Sigmoid colon (tissue), 7 donors: Measurements from ENCODE around the gene CD53. TPM values are rescaled to one million over a fixed set of nuclear protein-coding genes. Genes with fewer than 3 reads are reported as not detected.
A peak's percentile ranks its signal among the peaks of the same experiment; 100 is the strongest.

Experiments used
- DNase-seq: peaks from one replicate; pipeline ENCODE4 v3.0.0-alpha.2; 2019
- H3K27ac ChIP-seq, 4 donors: fragments of 200-600 bp; sonication (generic); one replicate each; pipeline ENCODE4 v1.5.1; 2016 to 2019; ENCODE audit warnings: mild to moderate bottlenecking in 1 of 4
- H3K27me3 ChIP-seq, 3 donors: fragments of 200-600 bp; sonication (generic); one replicate each; pipeline ENCODE4 v1.5.1; 2019; ENCODE audit warnings: mild to moderate bottlenecking in 1 of 3
- H3K36me3 ChIP-seq, 4 donors: fragments of 200-600 bp; sonication (generic); one replicate each; pipeline ENCODE4 v1.5.1; 2016 to 2019
- H3K4me1 ChIP-seq, 4 donors: fragments of 200-600 bp; sonication (generic); one replicate each; pipeline ENCODE4 v1.5.1; 2017 to 2019
- H3K4me3 ChIP-seq, 4 donors: fragments of 200-600 bp; sonication (generic); one replicate each; pipeline ENCODE4 v1.5.1; 2017 to 2019; ENCODE audit warnings: mild to moderate bottlenecking in 2 of 4, moderate library complexity in 1 of 4
- H3K9me3 ChIP-seq, 4 donors: fragments of 200-600 bp in 3 of 4; sonication (generic) in 3 of 4; one replicate each; pipeline versions ENCODE4 v1.5.1 to v1.6.1; 2013 to 2019
- CTCF ChIP-seq, 4 experiments: fragments of 450-650 bp in 3 of 4; fragments of 200-600 bp in 1 of 4; IDR thresholded peaks; one replicate each; pipeline ENCODE4 v1.5.1; 2016 to 2019; ENCODE audit warnings: antibody characterized with exemption in 4 of 4, mild to moderate bottlenecking in 3 of 4, moderate library complexity in 2 of 4
- EP300 ChIP-seq, 4 donors: sonication (generic); formaldehyde crosslinking; IDR thresholded peaks; one replicate each; pipeline ENCODE4 v1.6.1; 2017; ENCODE audit warnings: antibody characterized with exemption in 4 of 4
- POLR2A ChIP-seq, 2 donors: fragments of 450-650 bp; IDR thresholded peaks; one replicate each; pipeline ENCODE4 v1.6.1; 2016; ENCODE audit warnings: antibody characterized with exemption in 2 of 2, mild to moderate bottlenecking in 2 of 2, moderate library complexity in 2 of 2
- POLR2AphosphoS5 ChIP-seq, 4 donors: sonication (generic); formaldehyde crosslinking; IDR thresholded peaks; one replicate each; pipeline ENCODE4 v1.6.1; 2017; ENCODE audit warnings: antibody characterized with exemption in 4 of 4
- WGBS, 2 donors: extraction: QIAGEN DNeasy Blood & Tissue Kit; methylation state at CpG; one replicate each; pipeline ENCODE4 v1.1.7; 2013; 5-methylcytosine and 5-hydroxymethylcytosine counted together
- intact Hi-C: fragments of 100-400 bp; cut with DNase I; formaldehyde crosslinking; loops from one replicate; pipeline ENCODE4 v1.15.1; 2023
- polyA plus RNA-seq, 3 donors: library from polyadenylated mRNA; stranded (reverse); fragments of 200-250 nt; gene quantifications; one replicate each; pipeline ENCODE4 v1.2.3, GENCODE V29; 2013
- total RNA-seq, 4 donors: library from RNA; depleted of rRNA; stranded (reverse); fragments of >200 nt; gene quantifications; one replicate each; pipeline ENCODE4 v1.1.0, GENCODE V29; 2016
- donor health status: healthy with polysubstance abuse.
- donor health status: Bipolar disorder and iron deficiency.
- donor health status: healthy.

The CD53 gene
- total and polyA plus RNA-seq, 7 donors, result 7.5 to 150 (median 28.2) TPM

DNA sequence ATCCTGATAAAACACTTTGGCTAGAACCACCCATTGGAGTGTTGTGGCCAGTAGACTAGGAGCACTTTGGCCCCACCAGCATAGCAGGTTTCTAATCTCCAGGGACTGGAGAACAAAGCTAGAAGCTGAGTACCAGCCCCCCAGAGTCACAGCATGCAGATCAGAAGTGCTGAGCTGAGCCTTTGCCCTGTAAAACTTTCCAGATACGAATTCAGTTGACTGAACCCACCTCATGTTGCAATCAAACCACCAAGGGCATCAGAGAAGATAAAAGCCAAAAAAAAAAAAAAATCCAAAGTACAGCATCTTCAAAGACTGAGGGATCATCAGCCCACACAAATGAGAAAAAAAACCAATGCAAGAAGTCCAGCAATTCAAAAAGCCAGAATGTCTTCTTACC, 8.7 kb upstream of the CD53 start:
- no peak overlapping the region for H3K27ac ChIP-seq
- no peak overlapping the region for H3K4me3 ChIP-seq
- intact Hi-C loops, result no loop called here
- peaks cover 0 to 2% (median 0%) of the 10 kb centered on the region in 4 donors for H3K9me3 ChIP-seq
- TF ChIP-seq POLR2A (IDR thresholded peaks at IDR 0.05) (no peak), POLR2AphosphoS5 (IDR thresholded peaks at IDR 0.05) (no peak), EP300 (IDR thresholded peaks at IDR 0.05) (no peak), CTCF (IDR thresholded peaks at IDR 0.05) (no peak)
- no peaks in the 10 kb centered on the region for H3K36me3 ChIP-seq
- 44 to 45% methylated on average over 1 of the region's 1 CpG for whole genome bisulfite sequencing, 2 donors
- no peak for DNase-seq
- H3K27me3 ChIP-seq, result no peaks in the 10 kb centered on the region
- no peaks in the 10 kb centered on the region for H3K4me1 ChIP-seq

GRCh38 chr1:110870721-110871388, 2.1 kb upstream of the CD53 start:
- WGBS, 2 donors, result 40 to 47% methylated on average over 3 of the region's 3 CpGs
- no peaks in the 10 kb centered on the region for H3K4me1 ChIP-seq
- H3K27me3 ChIP-seq, result no peaks in the 10 kb centered on the region
- H3K27ac ChIP-seq, result no peak overlapping the region
- no peak for TF ChIP-seq POLR2A (IDR thresholded peaks at IDR 0.05)
- no peak for TF ChIP-seq POLR2AphosphoS5 (IDR thresholded peaks at IDR 0.05)
- no peak for TF ChIP-seq CTCF (IDR thresholded peaks at IDR 0.05)
- no peak for TF ChIP-seq EP300 (IDR thresholded peaks at IDR 0.05)
- no peaks in the 10 kb centered on the region for H3K36me3 ChIP-seq
- H3K4me3 ChIP-seq, result no peak overlapping the region
- H3K9me3 ChIP-seq, result peaks cover 0 to 2% (median 0%) of the 10 kb centered on the region in 4 donors
- DNase-seq, result no peak
- intact Hi-C loops, result no loop called here

DNA sequence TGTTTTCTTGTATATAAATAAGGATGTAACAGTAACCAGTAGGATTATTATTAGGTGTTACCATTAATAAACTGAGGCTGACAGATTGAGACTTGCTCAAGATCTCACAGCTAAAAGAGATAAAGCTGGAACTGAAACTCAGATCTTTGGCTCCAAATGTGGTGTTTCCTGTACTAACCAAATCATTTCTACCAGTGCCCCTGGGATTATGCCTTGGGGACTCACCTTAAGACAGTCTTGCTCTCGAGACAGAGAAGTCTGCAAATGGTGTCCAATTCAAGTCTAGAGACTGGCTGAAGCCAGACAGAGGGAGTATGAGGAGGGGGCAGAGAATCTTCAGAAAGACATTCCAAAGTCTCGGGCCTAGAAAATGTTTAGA, 593 bp upstream of the CD53 start:
- peak overlapping the region in 3 of 4 donors; percentile 18 to 60 (median 42) for H3K27ac ChIP-seq

DNA sequence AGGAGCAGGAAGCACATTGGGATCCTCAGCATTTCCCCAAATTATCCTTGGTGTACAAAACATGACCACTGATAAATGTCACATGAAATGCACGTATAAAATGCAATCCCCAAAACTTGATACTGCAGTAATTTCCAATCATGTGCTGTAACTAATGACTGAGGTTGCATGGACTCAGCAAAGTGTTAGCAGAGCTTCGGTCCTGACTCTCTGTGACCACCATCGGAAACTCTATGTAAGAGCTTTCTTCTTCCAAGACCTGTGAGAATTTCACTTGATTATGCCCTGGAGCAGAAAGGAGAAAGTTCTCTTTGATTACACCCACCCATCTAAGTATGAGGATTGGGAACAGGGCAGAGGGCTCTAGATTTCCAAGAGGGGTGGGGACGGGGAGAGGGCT, 908 bp downstream of the CD53 start:
- intact Hi-C loops, result no loop called here
- peak overlapping the region in 3 of 4 donors; percentile 16 to 60 (median 55) for H3K27ac ChIP-seq
- H3K27me3 ChIP-seq, result no peaks in the 10 kb centered on the region
- H3K4me3 ChIP-seq, result peak overlapping the region in 3 of 4 donors; percentile 13 to 38 (median 27)
- DNase-seq, result no peak
- peaks cover 0 to 2% (median 0%) of the 10 kb centered on the region in 4 donors for H3K9me3 ChIP-seq
- WGBS, 2 donors, result 39 to 74% methylated on average over 4 of the region's 4 CpGs
- TF ChIP-seq EP300 (IDR thresholded peaks at IDR 0.05), result no peak
- TF ChIP-seq POLR2A (IDR thresholded peaks at IDR 0.05), result no peak
- TF ChIP-seq CTCF (IDR thresholded peaks at IDR 0.05), result no peak
- TF ChIP-seq POLR2AphosphoS5 (IDR thresholded peaks at IDR 0.05), result no peak
- H3K36me3 ChIP-seq, result no peaks in the 10 kb centered on the region
- no peaks in the 10 kb centered on the region for H3K4me1 ChIP-seq

More for the DNA sequence above, 593 bp upstream of the CD53 start:
- H3K4me1 ChIP-seq, result no peaks in the 10 kb centered on the region
- H3K4me3 ChIP-seq, result no peak overlapping the region
- 30 to 61% methylated on average over 2 of the region's 2 CpGs for WGBS, 2 donors
- no peaks in the 10 kb centered on the region for H3K27me3 ChIP-seq
- no peaks in the 10 kb centered on the region for H3K36me3 ChIP-seq
- TF ChIP-seq POLR2AphosphoS5 (IDR thresholded peaks at IDR 0.05) (no peak), POLR2A (IDR thresholded peaks at IDR 0.05) (no peak), CTCF (IDR thresholded peaks at IDR 0.05) (no peak), EP300 (IDR thresholded peaks at IDR 0.05) (no peak)
- no peak for DNase-seq
- H3K9me3 ChIP-seq, result peaks cover 0 to 2% (median 0%) of the 10 kb centered on the region in 4 donors
- intact Hi-C loops, result no loop called here
